ENCODE data around the gene SYT1. TPM values are rescaled to one million over a fixed set of nuclear protein-coding genes. Genes with fewer than 3 reads are reported as not detected.

SYT1 gene
- total RNA-seq, 1 donor from 2014 or later, result 35.5 TPM

GRCh38 chr12:78853231-78853630 is 11.3 kb upstream of the SYT1 start:
- Mint-ChIP-seq H3K9me3 (no peaks in the 10 kb centered on the region), H3K36me3 (no peaks in the 10 kb centered on the region), H3K27ac (no peak overlapping the region), H3K4me1 (ENCODE audit: unreplicated experiment) (no peaks in the 10 kb centered on the region), H3K4me3 (no peak overlapping the region), H3K27me3 (no peaks in the 10 kb centered on the region)
- no peak for TF ChIP-seq CTCF (conservative IDR thresholded peaks at IDR 0.05)
- DNase-seq (ENCODE audit: extremely low spot score, unreplicated experiment), result no peak

- H3K27ac Mint-ChIP-seq, result peak overlapping the region; percentile 87
- peak overlapping the region; percentile 94 for H3K4me3 Mint-ChIP-seq
- H3K27me3 Mint-ChIP-seq, result peaks cover 60% of the 10 kb centered on the region
- H3K36me3 Mint-ChIP-seq, result no peaks in the 10 kb centered on the region
- peak; percentile 66 for DNase-seq (ENCODE audit: extremely low spot score, unreplicated experiment)
- TF ChIP-seq CTCF (conservative IDR thresholded peaks at IDR 0.05), result no peak
- H3K9me3 Mint-ChIP-seq, result no peaks in the 10 kb centered on the region
- peaks cover 4% of the 10 kb centered on the region for H3K4me1 Mint-ChIP-seq (ENCODE audit: unreplicated experiment)
These were observed 832 bp upstream of the SYT1 start for GRCh38 chr12:78863482-78864402.

DNA sequence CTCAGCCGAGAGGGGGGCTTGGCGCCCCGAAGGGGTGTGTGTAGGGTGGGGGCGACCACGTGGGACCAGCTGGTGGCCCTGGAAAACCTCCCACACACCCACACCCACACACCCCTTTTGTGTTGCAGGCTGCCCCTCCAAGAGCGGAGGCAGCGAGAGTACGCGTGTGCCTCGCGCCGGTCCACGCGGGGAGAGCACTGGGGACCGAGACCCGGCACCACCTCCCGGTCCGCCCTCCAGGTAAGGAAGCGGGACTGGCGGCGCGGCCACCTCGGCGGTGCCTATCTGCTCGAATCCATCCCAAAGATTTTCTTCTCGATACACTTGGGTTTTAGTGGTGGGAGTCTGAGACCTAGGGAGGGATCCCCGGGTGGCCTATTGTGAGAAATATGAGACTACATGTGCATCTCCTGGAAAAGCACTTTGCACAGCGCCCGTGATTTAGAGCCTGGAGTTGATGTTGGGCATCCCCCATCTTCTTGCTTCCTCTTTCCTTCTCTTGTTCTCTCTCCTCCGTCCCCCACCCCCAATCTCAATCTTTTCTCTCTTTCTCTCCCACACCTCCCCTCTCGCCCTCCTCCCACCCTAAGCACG is 393 bp downstream of the SYT1 start:
- TF ChIP-seq CTCF (conservative IDR thresholded peaks at IDR 0.05), result no peak
- H3K4me3 Mint-ChIP-seq, result peak overlapping the region; percentile 94
- H3K36me3 Mint-ChIP-seq, result no peaks in the 10 kb centered on the region
- H3K4me1 Mint-ChIP-seq (ENCODE audit: unreplicated experiment), result peaks cover 4% of the 10 kb centered on the region
- peaks cover 56% of the 10 kb centered on the region for H3K27me3 Mint-ChIP-seq
- no peak for DNase-seq (ENCODE audit: extremely low spot score, unreplicated experiment)
- H3K9me3 Mint-ChIP-seq, result no peaks in the 10 kb centered on the region
- H3K27ac Mint-ChIP-seq, result peak overlapping the region; percentile 55

DNA sequence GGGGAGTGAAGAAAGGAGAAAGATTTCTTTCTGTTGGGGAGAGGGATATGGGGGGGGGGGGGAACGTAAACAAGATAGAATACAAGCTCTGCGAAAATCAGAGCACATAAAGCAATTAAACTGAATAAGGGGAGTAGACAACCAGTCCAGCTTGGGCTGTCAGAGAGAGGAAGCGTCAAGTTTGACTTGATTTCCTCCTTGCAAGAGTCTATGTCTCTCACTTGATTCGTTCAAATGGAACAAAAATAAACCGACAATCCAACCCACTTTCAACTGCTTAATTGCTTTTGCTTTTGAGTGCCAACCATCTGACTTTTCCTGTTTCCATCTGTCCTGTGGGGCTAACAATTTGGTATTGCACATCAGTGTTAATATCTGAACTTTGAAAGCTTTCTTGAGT is 942 bp downstream of the SYT1 start:
- H3K4me1 Mint-ChIP-seq (ENCODE audit: unreplicated experiment), result peaks cover 4% of the 10 kb centered on the region
- DNase-seq (ENCODE audit: extremely low spot score, unreplicated experiment), result no peak
- no peaks in the 10 kb centered on the region for H3K36me3 Mint-ChIP-seq
- peaks cover 56% of the 10 kb centered on the region for H3K27me3 Mint-ChIP-seq
- no peaks in the 10 kb centered on the region for H3K9me3 Mint-ChIP-seq
- peak overlapping the region; percentile 94 for H3K4me3 Mint-ChIP-seq
- no peak for TF ChIP-seq CTCF (conservative IDR thresholded peaks at IDR 0.05)
- peak overlapping the region; percentile 55 for H3K27ac Mint-ChIP-seq

DNA sequence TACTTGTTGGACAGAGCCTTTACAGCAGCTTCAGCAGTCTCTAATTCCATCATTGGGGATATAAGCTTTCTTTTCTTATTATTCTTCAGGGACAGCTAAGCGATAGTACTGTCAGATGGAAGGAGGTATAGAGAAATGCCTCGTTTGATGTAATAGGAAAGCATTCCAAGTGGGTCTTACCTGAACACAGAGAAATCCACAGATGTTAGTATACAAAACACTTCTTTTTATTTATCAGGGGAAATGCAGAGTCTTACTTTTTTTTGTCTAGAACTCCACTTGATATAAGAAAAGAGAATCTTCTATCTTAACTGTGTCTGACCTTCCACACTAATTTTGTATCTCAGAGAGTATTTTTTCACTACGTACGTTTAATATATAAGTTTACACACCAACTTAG is 1.9 kb downstream of the SYT1 start:
- peaks cover 4% of the 10 kb centered on the region for H3K4me1 Mint-ChIP-seq (ENCODE audit: unreplicated experiment)

More for the DNA sequence above, 1.9 kb downstream of the SYT1 start:
- no peak for DNase-seq (ENCODE audit: extremely low spot score, unreplicated experiment)
- no peak for TF ChIP-seq CTCF (conservative IDR thresholded peaks at IDR 0.05)
- Mint-ChIP-seq H3K4me3 (peak overlapping the region; percentile 94), H3K9me3 (no peaks in the 10 kb centered on the region), H3K27ac (no peak overlapping the region), H3K36me3 (no peaks in the 10 kb centered on the region), H3K27me3 (peaks cover 54% of the 10 kb centered on the region)

All from type B pancreatic cell (in vitro differentiated cells).